Spleen (tissue), 11 donors: ENCODE measurements around the gene TDRD12. TPM values are rescaled to one million over a fixed set of nuclear protein-coding genes. Genes with fewer than 3 reads are reported as not detected.
"Not testable (repeated sequence)": the region's sequence is repeated elsewhere in the genome, so short reads cannot be mapped to it uniquely, and the experiment has no call there.

Experiments used
- DNase-seq: peaks from one replicate; pipeline ENCODE4 v3.0.0-alpha.2; 2020
- H3K27ac ChIP-seq, 8 donors: fragments of 200-600 bp; sonication (generic) in 7 of 8; 1 replicate in 4 of 8; 2 replicates in 4 of 8; pipeline versions ENCODE4 v1.5.0 to v1.8.0; 2016 to 2021; ENCODE audit warnings: inconsistent platforms in 4 of 8, mild to moderate bottlenecking in 4 of 8, moderate library complexity in 1 of 8
- H3K27me3 ChIP-seq, 7 donors: fragments of 200-600 bp; sonication (generic) in 6 of 7; replicated peaks in 1 of 7; 1 replicate in 4 of 7; 2 replicates in 3 of 7; pipeline versions ENCODE4 v1.5.0 to v1.8.0; 2016 to 2021; ENCODE audit warnings: inconsistent platforms in 3 of 7, mild to moderate bottlenecking in 1 of 7
- H3K36me3 ChIP-seq, 6 donors: fragments of 200-600 bp; sonication (generic) in 5 of 6; 1 replicate in 4 of 6; 2 replicates in 2 of 6; pipeline versions ENCODE4 v1.5.0 to v1.8.0; 2016 to 2021; ENCODE audit warnings: inconsistent platforms in 2 of 6
- H3K4me1 ChIP-seq, 6 donors: fragments of 200-600 bp; sonication (generic) in 5 of 6; 1 replicate in 3 of 6; 2 replicates in 3 of 6; pipeline versions ENCODE4 v1.5.0 to v1.8.0; 2016 to 2021; ENCODE audit warnings: inconsistent platforms in 3 of 6
- H3K4me3 ChIP-seq, 8 donors: fragments of 200-600 bp; sonication (generic) in 7 of 8; 1 replicate in 4 of 8; 2 replicates in 4 of 8; pipeline versions ENCODE4 v1.5.0 to v1.8.0; 2016 to 2021; ENCODE audit warnings: inconsistent platforms in 4 of 8, mild to moderate bottlenecking in 4 of 8, moderate library complexity in 2 of 8
- H3K9me3 ChIP-seq, 8 donors: fragments of 200-600 bp; sonication (generic) in 7 of 8; 1 replicate in 4 of 8; 2 replicates in 4 of 8; pipeline versions ENCODE4 v1.5.0 to v1.8.0; 2016 to 2021; ENCODE audit warnings: inconsistent platforms in 4 of 8
- CTCF ChIP-seq, 11 experiments: fragments of 200-600 bp in 7 of 11; fragments of 450-650 bp in 4 of 11; sonication (generic) in 4 of 11; IDR thresholded peaks in 8 of 11; conservative IDR thresholded peaks in 3 of 11; 1 replicate in 7 of 11; 2 replicates in 4 of 11; pipeline versions ENCODE4 v1.4.0 to v1.8.0; 2016 to 2021; ENCODE audit warnings: antibody characterized with exemption in 11 of 11, inconsistent platforms in 4 of 11, mild to moderate bottlenecking in 1 of 11
- POLR2A ChIP-seq, 3 donors: fragments of 450-650 bp; IDR thresholded peaks; one replicate each; pipeline ENCODE4 v1.5.1; 2017; ENCODE audit warnings: antibody characterized with exemption in 3 of 3, mild to moderate bottlenecking in 1 of 3
- POLR2AphosphoS5 ChIP-seq, 3 donors: sonication (generic); formaldehyde crosslinking; IDR thresholded peaks; one replicate each; pipeline ENCODE4 v1.5.1; 2017; ENCODE audit warnings: antibody characterized with exemption in 3 of 3
- WGBS, 5 donors: extraction: QIAGEN DNeasy Blood & Tissue Kit in 3 of 5; methylation state at CpG; one replicate each; pipeline versions ENCODE4 v1.1.5 to v1.1.7; 2013 to 2018; 5-methylcytosine and 5-hydroxymethylcytosine counted together
- intact Hi-C: fragments of 100-400 bp; cut with DNase I; formaldehyde crosslinking; loops from one replicate; pipeline ENCODE4 v1.15.0; 2023; ENCODE audit warnings: low total_unique reads
- polyA plus RNA-seq, 3 donors: library from polyadenylated mRNA; stranded (reverse); fragments of 200-250 nt; gene quantifications; one replicate each; pipeline ENCODE4 v1.2.1, GENCODE V29; 2013
- total RNA-seq, 7 donors: library from RNA; depleted of rRNA in 3 of 7; stranded (reverse); fragments of >200 nt in 3 of 7; fragmentation: NEBNext Ultra II Directional in 4 of 7; extraction: Animal tissue kit (Norgen Biotek cat#: 25700) in 4 of 7; gene quantifications; one replicate each; pipeline versions ENCODE4 v1.1.0 to v1.2.1, GENCODE V29; 2016 to 2021
- donor health status: healthy with polysubstance abuse.
- donor health status: DM: no; HTN: no; CAD: no; lungs with moderate emphysema.
- donor health status: DM: no; HTN: no; CAD: no.
- donor health status: Bipolar disorder and iron deficiency.
- donor health status: healthy.
- donor health status: DM: no; HTN: no; CAD: no.
- donor health status: DM: yes; HTN: yes; CAD: no.

Gene TDRD12
- total and polyA plus RNA-seq, 10 donors = 0.03 to 4.3 (median 0.33) TPM; not detected in 4

- peaks cover 0 to 4% (median 0%) of the 10 kb centered on the region in 8 donors for H3K9me3 ChIP-seq
- TF ChIP-seq CTCF (IDR thresholded peaks at IDR 0.05 in 8 of 11, conservative IDR thresholded peaks at IDR 0.05 in 3 of 11) (no peak), POLR2A (IDR thresholded peaks at IDR 0.05) (no peak), POLR2AphosphoS5 (IDR thresholded peaks at IDR 0.05) (no peak)
- no peak overlapping the region for H3K4me3 ChIP-seq
- intact Hi-C loops = no loop called here
- H3K27me3 ChIP-seq = peaks cover 0 to 5% (median 0%) of the 10 kb centered on the region in 7 donors
- no peak for DNase-seq
- WGBS, 5 donors = 87 to 91% (median 89%) methylated on average over 10 of the region's 10 CpGs
- H3K27ac ChIP-seq = no peak overlapping the region
- no peaks in the 10 kb centered on the region for H3K36me3 ChIP-seq
- H3K4me1 ChIP-seq = peaks cover 0 to 6% (median 0%) of the 10 kb centered on the region in 6 donors
Measured at GRCh38 chr19:32829345-32829896, 109.9 kb downstream of the TDRD12 start.

- TF ChIP-seq POLR2AphosphoS5 (IDR thresholded peaks at IDR 0.05) (no peak), POLR2A (IDR thresholded peaks at IDR 0.05) (no peak), CTCF (IDR thresholded peaks at IDR 0.05 in 8 of 11, conservative IDR thresholded peaks at IDR 0.05 in 3 of 11) (no peak)
- no peaks in the 10 kb centered on the region for H3K36me3 ChIP-seq
- peaks cover 0 to 4% (median 0%) of the 10 kb centered on the region in 8 donors for H3K9me3 ChIP-seq
- H3K27ac ChIP-seq = no peak overlapping the region
- WGBS, 5 donors = 79 to 83% (median 81%) methylated on average over 8 of the region's 8 CpGs
- peaks cover 0 to 4% (median 0%) of the 10 kb centered on the region in 7 donors for H3K27me3 ChIP-seq
- intact Hi-C loops = no loop called here
- H3K4me1 ChIP-seq = peaks cover 0 to under 1% (median 0%) of the 10 kb centered on the region in 6 donors
- no peak overlapping the region for H3K4me3 ChIP-seq
- DNase-seq = no peak
Measured at GRCh38 chr19:32830231-32831014, 110.9 kb downstream of the TDRD12 start.

GRCh38 chr19:32831611-32832010, 112.0 kb downstream of the TDRD12 start:
- Histone ChIP-seq H3K27ac (no peak overlapping the region), H3K9me3 (peaks cover 0 to 4% (median 0%) of the 10 kb centered on the region in 8 donors), H3K4me3 (no peak overlapping the region), H3K36me3 (no peaks in the 10 kb centered on the region), H3K4me1 (no peaks in the 10 kb centered on the region), H3K27me3 (peaks cover 0 to 4% (median 0%) of the 10 kb centered on the region in 7 donors)
- WGBS, 5 donors = 86 to 91% (median 90%) methylated on average over 5 of the region's 5 CpGs
- no peak for DNase-seq
- intact Hi-C loops = no loop called here
- TF ChIP-seq CTCF (IDR thresholded peaks at IDR 0.05 in 8 of 11, conservative IDR thresholded peaks at IDR 0.05 in 3 of 11) (no peak), POLR2AphosphoS5 (IDR thresholded peaks at IDR 0.05) (no peak), POLR2A (IDR thresholded peaks at IDR 0.05) (no peak)

- DNase-seq, H3K27ac ChIP-seq, H3K9me3 ChIP-seq, H3K4me1 ChIP-seq, H3K4me3 ChIP-seq, H3K27me3 ChIP-seq, H3K36me3 ChIP-seq, intact Hi-C loops: not testable (repeated sequence)
- 89 to 95% (median 92%) methylated on average over 12 of the region's 12 CpGs for WGBS, 5 donors
Measured at GRCh38 chr19:32832094-32832493, 112.5 kb downstream of the TDRD12 start.

- DNase-seq, intact Hi-C loops, H3K9me3 ChIP-seq, H3K4me3 ChIP-seq, H3K27ac ChIP-seq, H3K36me3 ChIP-seq, H3K27me3 ChIP-seq, H3K4me1 ChIP-seq: not testable (repeated sequence)
- WGBS, 5 donors = 89 to 94% (median 92%) methylated on average over 7 of the region's 7 CpGs
Measured at GRCh38 chr19:32832825-32833224, 113.3 kb downstream of the TDRD12 start.

GRCh38 chr19:32833388-32833787, 113.8 kb downstream of the TDRD12 start:
- DNase-seq, intact Hi-C loops, H3K36me3 ChIP-seq, H3K27ac ChIP-seq, H3K9me3 ChIP-seq, H3K4me3 ChIP-seq, H3K27me3 ChIP-seq, H3K4me1 ChIP-seq: not testable (repeated sequence)
- 89 to 93% (median 90%) methylated on average over 7 of the region's 7 CpGs for WGBS, 5 donors
